Thoracic aorta (tissue), 2 donors: Measurements from ENCODE around the gene DPF3. TPM values are rescaled to one million over a fixed set of nuclear protein-coding genes. Genes with fewer than 3 reads are reported as not detected.

ENCODE experiments used
- ATAC-seq: fragments of 150-250 bp; one replicate; pipeline ENCODE4 v1.8.0; 2017; ENCODE audit warnings: low read depth; ENCODE audit not compliant: insufficient number of reproducible peaks, low FRiP score
- DNase-seq: peaks from one replicate; pipeline ENCODE4 v3.0.0-alpha.2; 2020; ENCODE audit warnings: low spot score
- H3K27ac ChIP-seq, 2 donors: fragments of 200-600 bp; sonication (generic); 1 replicate in 1 of 2; 2 replicates in 1 of 2; pipeline ENCODE4 v1.5.1; 2016; ENCODE audit warnings: mild to moderate bottlenecking in 2 of 2, moderate library complexity in 2 of 2
- H3K27me3 ChIP-seq: fragments of 200-600 bp; sonication (generic); replicated peaks from 2 replicates; pipeline ENCODE4 v1.6.0; 2016; ENCODE audit warnings: mild to moderate bottlenecking; ENCODE audit not compliant: insufficient read depth
- H3K36me3 ChIP-seq: fragments of 200-600 bp; sonication (generic); one replicate; pipeline ENCODE4 v1.5.1; 2016
- H3K4me1 ChIP-seq, 2 donors: fragments of 200-600 bp; sonication (generic); 1 replicate in 1 of 2; 2 replicates in 1 of 2; pipeline versions ENCODE4 v1.5.1 to v1.6.0; 2016; ENCODE audit warnings: low read depth in 2 of 2, mild to moderate bottlenecking in 1 of 2; ENCODE audit not compliant: control insufficient read depth in 1 of 2
- H3K4me3 ChIP-seq: fragments of 200-600 bp; sonication (generic); 2 replicates; pipeline ENCODE4 v1.5.1; 2016; ENCODE audit warnings: mild to moderate bottlenecking
- H3K9me3 ChIP-seq: fragments of 200-600 bp; sonication (generic); 2 replicates; pipeline ENCODE4 v1.5.1; 2016
- total RNA-seq, 2 donors: library from RNA; depleted of rRNA; stranded (reverse); fragments of >200 nt; gene quantifications; one replicate each; pipeline versions ENCODE4 v1.1.0 to v1.2.3, GENCODE V29; 2016
- TF ChIP-seq, protein P1 (sequence below): fragments of 200-600 bp; sonication (generic); IDR thresholded peaks from one replicate; pipeline ENCODE4 v1.5.1; 2019; ENCODE audit warnings: antibody characterized with exemption

DPF3 gene
- total RNA-seq, result 1 to 10 TPM; 2.2 to 8.9 TPM

DNA sequence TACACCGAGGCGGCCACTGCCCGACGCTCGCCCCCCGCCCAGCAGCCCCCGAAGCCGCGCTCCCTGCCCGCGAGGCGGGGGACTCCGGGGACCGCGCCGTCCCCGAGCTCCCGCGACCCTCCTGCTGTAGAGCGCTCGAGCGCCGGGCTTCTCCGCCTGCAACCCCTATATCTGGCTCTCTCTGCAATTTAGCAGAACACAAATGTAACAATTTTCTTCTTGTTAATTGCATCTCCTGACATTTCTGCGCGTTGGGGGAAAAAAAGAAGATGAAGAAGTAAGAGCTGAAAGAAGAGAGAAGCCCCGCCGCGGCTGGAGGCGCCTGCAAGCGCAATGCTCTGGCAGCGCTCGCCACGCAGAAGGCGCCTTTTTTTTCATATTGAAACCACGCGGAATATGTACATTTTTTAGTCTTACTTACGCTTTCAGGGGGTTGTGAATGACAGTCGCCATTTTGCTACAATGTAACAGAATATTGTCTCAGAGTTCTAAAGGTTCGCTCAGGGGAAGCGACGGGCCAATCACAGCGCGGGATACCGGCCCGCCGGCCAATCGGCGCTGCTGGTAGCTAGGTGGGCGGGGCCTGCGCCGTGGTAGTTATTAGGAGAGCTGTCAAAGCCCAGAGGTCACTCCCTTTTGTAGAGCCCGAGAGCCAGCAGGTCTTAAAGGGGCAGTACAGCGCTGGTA is at the start of gene DPF3:
Gene DPF3 (minus strand): TSS at position 466 of the 687 bp plus-strand sequence. CDS start 13 bp downstream, at position 453.
- Histone ChIP-seq H3K27me3 (no peaks in the 10 kb centered on the region), H3K4me3 (peak within 1 kb of the TSS; percentile 73), H3K4me1 (peaks cover 10 to 31% of the 10 kb centered on the region in 2 donors), H3K27ac (peak within 1 kb of the TSS in 1 of 2 donors; percentile 69), H3K36me3 (no peaks in the 10 kb centered on the region), H3K9me3 (no peaks in the 10 kb centered on the region)
- ATAC-seq (peak; percentile 96), DNase-seq (peak; percentile 95)
- TF ChIP-seq, protein P1, sequence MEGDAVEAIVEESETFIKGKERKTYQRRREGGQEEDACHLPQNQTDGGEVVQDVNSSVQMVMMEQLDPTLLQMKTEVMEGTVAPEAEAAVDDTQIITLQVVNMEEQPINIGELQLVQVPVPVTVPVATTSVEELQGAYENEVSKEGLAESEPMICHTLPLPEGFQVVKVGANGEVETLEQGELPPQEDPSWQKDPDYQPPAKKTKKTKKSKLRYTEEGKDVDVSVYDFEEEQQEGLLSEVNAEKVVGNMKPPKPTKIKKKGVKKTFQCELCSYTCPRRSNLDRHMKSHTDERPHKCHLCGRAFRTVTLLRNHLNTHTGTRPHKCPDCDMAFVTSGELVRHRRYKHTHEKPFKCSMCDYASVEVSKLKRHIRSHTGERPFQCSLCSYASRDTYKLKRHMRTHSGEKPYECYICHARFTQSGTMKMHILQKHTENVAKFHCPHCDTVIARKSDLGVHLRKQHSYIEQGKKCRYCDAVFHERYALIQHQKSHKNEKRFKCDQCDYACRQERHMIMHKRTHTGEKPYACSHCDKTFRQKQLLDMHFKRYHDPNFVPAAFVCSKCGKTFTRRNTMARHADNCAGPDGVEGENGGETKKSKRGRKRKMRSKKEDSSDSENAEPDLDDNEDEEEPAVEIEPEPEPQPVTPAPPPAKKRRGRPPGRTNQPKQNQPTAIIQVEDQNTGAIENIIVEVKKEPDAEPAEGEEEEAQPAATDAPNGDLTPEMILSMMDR, result no peak

DNA sequence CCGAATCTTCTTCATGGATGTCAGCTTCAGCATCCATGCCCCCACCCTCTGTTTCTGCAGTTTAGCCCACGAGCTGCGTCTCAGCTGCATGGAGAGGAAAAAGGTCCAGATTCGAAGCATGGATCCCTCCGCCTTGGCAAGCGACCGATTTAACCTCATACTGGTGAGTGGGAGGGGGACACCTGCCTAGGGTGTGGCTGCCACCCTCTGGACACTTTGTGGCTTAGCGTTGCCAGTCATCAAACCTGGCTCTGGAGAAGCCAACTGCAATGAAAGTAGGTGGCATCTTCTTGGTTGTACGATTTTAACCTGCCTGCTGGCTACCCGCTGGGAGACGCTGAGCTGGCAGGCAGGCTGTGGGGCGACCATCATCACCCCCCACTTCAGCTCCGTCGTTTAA is 49.0 kb upstream of the DPF3 start:
- H3K4me1 ChIP-seq, result no peaks in the 10 kb centered on the region
- ATAC-seq (no peak), DNase-seq (no peak)

DNA sequence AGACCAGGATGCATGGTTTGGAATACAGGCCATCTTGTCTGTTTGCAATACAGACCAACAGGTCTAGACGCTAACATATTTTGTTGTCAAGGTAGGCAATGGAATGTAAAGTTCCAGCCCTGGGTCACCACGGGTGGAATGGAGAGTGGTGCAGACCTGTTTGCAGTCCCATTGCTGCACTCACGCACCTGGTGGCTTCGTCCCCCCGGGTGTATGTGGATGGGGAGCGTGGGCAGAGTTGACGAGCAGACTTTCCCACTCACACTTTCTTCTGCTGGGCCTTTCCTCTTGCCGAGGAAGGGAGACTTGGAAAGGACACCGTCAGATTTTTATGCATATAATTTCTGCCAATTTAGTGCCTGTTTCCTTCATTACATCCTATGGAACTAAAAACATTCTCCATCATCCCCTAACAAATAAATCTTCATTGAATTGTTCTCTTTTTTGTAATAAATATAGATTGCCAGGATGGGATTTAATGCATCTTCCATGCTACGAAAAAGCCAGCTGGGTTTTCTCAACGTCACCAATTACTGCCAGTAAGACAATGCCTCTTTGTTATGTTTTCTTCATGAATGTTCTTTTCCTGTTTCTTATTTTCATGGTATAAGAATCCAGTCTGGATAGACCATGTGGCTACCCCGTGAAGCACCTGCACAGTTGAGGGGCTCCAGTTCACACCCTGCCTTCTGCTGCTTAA is 47.5 kb upstream of the DPF3 start:
- ATAC-seq (no peak), DNase-seq (no peak)
- Histone ChIP-seq H3K4me3 (no peak overlapping the region), H3K27me3 (no peaks in the 10 kb centered on the region), H3K27ac (no peak overlapping the region), H3K4me1 (no peaks in the 10 kb centered on the region), H3K9me3 (no peaks in the 10 kb centered on the region), H3K36me3 (peaks cover 37% of the 10 kb centered on the region)
- TF ChIP-seq, protein P1, result no peak

More for the DNA sequence above, 49.0 kb upstream of the DPF3 start:
- H3K36me3 ChIP-seq, result peaks cover 40% of the 10 kb centered on the region
- no peak overlapping the region for H3K4me3 ChIP-seq
- TF ChIP-seq, protein P1, result no peak
- H3K27ac ChIP-seq, result no peak overlapping the region
- no peaks in the 10 kb centered on the region for H3K9me3 ChIP-seq
- H3K27me3 ChIP-seq, result no peaks in the 10 kb centered on the region

DNA sequence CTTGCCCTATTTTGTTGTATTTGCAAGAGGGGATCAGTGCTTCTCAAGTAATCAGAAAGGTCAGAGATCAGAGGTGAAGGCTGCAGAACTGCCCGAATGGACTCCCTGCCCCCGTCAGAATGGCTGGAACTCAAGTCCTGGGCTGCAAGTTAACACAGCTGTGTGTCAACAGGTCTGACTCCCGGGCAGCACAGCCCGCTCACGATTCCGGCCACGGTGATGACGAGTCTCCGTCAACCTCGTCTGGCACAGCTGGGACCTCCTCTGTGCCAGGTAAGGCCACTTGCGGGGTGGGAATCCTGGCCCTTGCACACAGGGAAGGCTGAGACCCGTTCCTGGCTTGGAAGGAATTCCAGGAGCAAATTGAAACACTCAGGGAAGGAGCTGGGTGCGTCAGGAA is 45.7 kb upstream of the DPF3 start:
- H3K4me1 ChIP-seq, result no peaks in the 10 kb centered on the region
- TF ChIP-seq, protein P1, result no peak
- peaks cover 37% of the 10 kb centered on the region for H3K36me3 ChIP-seq
- no peak overlapping the region for H3K4me3 ChIP-seq
- no peak overlapping the region for H3K27ac ChIP-seq
- DNase-seq (no peak), ATAC-seq (no peak)
- H3K27me3 ChIP-seq, result no peaks in the 10 kb centered on the region
- H3K9me3 ChIP-seq, result no peaks in the 10 kb centered on the region

DNA sequence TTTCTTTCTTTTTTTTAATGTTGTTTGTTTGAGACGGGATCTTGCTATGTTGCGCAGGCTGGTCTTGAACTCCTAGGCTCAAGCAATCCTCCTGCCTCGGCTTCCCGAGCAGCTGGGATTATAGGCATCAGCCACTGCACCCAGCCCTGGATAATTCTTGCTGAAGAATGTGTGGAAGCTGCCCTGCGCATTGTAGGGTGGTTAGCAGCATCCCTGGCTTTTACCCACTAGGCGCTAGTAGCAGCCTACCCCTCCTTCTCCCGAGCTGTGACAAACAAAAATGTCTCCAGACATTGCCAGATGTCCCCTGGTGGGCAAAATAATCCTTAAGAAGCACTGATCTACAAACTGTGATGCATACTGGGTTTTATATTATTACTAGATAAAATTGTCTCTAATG is 39.0 kb upstream of the DPF3 start:
- no peaks in the 10 kb centered on the region for H3K9me3 ChIP-seq
- TF ChIP-seq, protein P1, result no peak
- ATAC-seq (no peak), DNase-seq (no peak)
- no peaks in the 10 kb centered on the region for H3K36me3 ChIP-seq
- H3K27me3 ChIP-seq, result no peaks in the 10 kb centered on the region
- peaks cover 0 to under 1% of the 10 kb centered on the region in 2 donors for H3K4me1 ChIP-seq
- H3K27ac ChIP-seq, result no peak overlapping the region
- H3K4me3 ChIP-seq, result no peak overlapping the region
